ENCODE data around the gene SRRM1. TPM values are rescaled to one million over a fixed set of nuclear protein-coding genes. Genes with fewer than 3 reads are reported as not detected.

SRRM1 gene
- total and polyA plus RNA-seq, 2 donors (not counting 3 experiments of a cell fraction or from before 2014, with no cell fraction given) = 39.7 to 163 TPM

DNA sequence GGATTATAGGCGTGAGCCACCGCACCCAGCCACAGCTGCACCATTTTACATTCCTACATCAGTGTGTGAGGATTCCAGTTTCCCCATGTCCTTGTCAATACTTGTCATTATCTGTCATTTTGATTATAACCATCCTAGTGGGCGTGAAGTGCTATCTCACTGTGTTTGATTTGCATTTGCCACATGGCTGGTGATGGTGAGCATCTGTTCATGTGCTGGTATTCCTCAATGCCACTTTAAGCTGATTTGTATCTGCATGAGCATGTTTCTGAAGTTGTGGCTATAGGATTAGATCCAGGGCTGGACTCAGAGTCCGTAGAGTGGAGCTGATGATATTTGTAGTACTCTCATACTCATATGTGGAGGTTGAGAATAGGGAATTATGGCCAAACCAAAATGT lies 36.6 kb downstream of the SRRM1 start:
- no peaks in the 10 kb centered on the region for H3K9me1 ChIP-seq (replicated peaks; ENCODE audit: control insufficient read depth, extremely low read depth, insufficient read depth, low read length)
- H2AFZ ChIP-seq (ENCODE audit: low read depth, low read length) = no peak overlapping the region
- no peak overlapping the region for H3K4me2 ChIP-seq (ENCODE audit: insufficient read depth, low read length)
- DNase-seq (ENCODE audit: low read depth, low spot score) (no peak), FAIRE-seq (no peak)
- dilution Hi-C loops (cut with MboI; ENCODE audit: extremely low pct_ligation_motif_present, low sequenced_read_pairs) = no loop called here
- H3K9ac ChIP-seq (replicated peaks; ENCODE audit: extremely low read depth, insufficient read depth, low read length) = no peak overlapping the region
- TF ChIP-seq, protein P1, sequence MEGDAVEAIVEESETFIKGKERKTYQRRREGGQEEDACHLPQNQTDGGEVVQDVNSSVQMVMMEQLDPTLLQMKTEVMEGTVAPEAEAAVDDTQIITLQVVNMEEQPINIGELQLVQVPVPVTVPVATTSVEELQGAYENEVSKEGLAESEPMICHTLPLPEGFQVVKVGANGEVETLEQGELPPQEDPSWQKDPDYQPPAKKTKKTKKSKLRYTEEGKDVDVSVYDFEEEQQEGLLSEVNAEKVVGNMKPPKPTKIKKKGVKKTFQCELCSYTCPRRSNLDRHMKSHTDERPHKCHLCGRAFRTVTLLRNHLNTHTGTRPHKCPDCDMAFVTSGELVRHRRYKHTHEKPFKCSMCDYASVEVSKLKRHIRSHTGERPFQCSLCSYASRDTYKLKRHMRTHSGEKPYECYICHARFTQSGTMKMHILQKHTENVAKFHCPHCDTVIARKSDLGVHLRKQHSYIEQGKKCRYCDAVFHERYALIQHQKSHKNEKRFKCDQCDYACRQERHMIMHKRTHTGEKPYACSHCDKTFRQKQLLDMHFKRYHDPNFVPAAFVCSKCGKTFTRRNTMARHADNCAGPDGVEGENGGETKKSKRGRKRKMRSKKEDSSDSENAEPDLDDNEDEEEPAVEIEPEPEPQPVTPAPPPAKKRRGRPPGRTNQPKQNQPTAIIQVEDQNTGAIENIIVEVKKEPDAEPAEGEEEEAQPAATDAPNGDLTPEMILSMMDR (IDR thresholded peaks at IDR 0.05; ENCODE audit: extremely low read depth in 1 of 2, insufficient read depth in 1 of 2, low read depth in 1 of 2, low read length in 2 of 2) = no peak
- TF ChIP-seq MAX (IDR thresholded peaks at IDR 0.05; ENCODE audit: insufficient read depth, insufficient read length) (no peak), FOS (IDR thresholded peaks at IDR 0.05; ENCODE audit: borderline replicate concordance, insufficient read depth, low read length) (no peak), GATA2 (IDR thresholded peaks at IDR 0.05; ENCODE audit: insufficient read depth, insufficient read length, low read depth, low read length) (no peak), POLR2A (IDR thresholded peaks at IDR 0.05; ENCODE audit: low read depth, low read length) (no peak), POLR2AphosphoS5 (IDR thresholded peaks at IDR 0.05; ENCODE audit: insufficient read depth, low read depth, low read length) (no peak), EZH2 (IDR thresholded peaks at IDR 0.05; ENCODE audit: borderline replicate concordance, low read depth, low read length, severe bottlenecking) (no peak), JUN (IDR thresholded peaks at IDR 0.05; ENCODE audit: borderline replicate concordance, insufficient read depth, insufficient read length, low read depth) (no peak)
- H3K4me3 ChIP-seq (replicated peaks in 1 of 3; ENCODE audit: insufficient read depth in 1 of 3, low read depth in 1 of 3, low read length in 3 of 3) = no peak overlapping the region
- BruUV-seq (replicated peaks) = no TSS peak
- ChIA-PET POLR2A (no interaction called here), CTCF (interaction anchor here (1.9 to 5.3 kb wide), 2 partner anchors 151 to 152 kb away, joined by 5 to 49 read pairs; no protein-coding TSS in a partner anchor)
- H3K4me1 ChIP-seq (ENCODE audit: control insufficient read depth, extremely low read depth, insufficient read depth, low read length) = peaks cover 6% of the 10 kb centered on the region
- H3K27me3 ChIP-seq (ENCODE audit: control insufficient read depth in 2 of 2, insufficient read depth in 2 of 2, low read length in 2 of 2) = no peaks in the 10 kb centered on the region
- no peak overlapping the region for H3K27ac ChIP-seq (ENCODE audit: insufficient read depth, low read depth, low read length)
- no peaks in the 10 kb centered on the region for H3K79me2 ChIP-seq (ENCODE audit: control insufficient read depth, insufficient read depth, low read length)
- no peaks in the 10 kb centered on the region for H3K9me3 ChIP-seq (replicated peaks; ENCODE audit: control insufficient read depth, insufficient read depth, low read length)
- H3K36me3 ChIP-seq (ENCODE audit: control insufficient read depth in 2 of 2, extremely low read depth in 1 of 2, insufficient read depth in 2 of 2, low read length in 2 of 2) = peaks cover 0 to 3% of the 10 kb centered on the region in 2 experiments
- intact Hi-C loops (cut with micrococcal nuclease) = no loop called here
- no peaks in the 10 kb centered on the region for H4K20me1 ChIP-seq (replicated peaks; ENCODE audit: control insufficient read depth, extremely low read depth, insufficient read depth, low read length)

All from endothelial cell of umbilical vein (primary cell).